HG02970 (cell line): ENCODE results near the gene GRM5.
"Not testable (repeated sequence)": the region's sequence is repeated elsewhere in the genome, so short reads cannot be mapped to it uniquely, and the experiment has no call there.

Source experiments
- ATAC-seq: cut with Tn5 transposase; IDR thresholded peaks from one replicate; pipeline ENCODE4 v1.9.1; 2021; ENCODE audit warnings: mild to moderate bottlenecking, moderate library complexity, moderate number of reproducible peaks; ENCODE audit not compliant: unreplicated experiment, low FRiP score

GRM5 gene

DNA sequence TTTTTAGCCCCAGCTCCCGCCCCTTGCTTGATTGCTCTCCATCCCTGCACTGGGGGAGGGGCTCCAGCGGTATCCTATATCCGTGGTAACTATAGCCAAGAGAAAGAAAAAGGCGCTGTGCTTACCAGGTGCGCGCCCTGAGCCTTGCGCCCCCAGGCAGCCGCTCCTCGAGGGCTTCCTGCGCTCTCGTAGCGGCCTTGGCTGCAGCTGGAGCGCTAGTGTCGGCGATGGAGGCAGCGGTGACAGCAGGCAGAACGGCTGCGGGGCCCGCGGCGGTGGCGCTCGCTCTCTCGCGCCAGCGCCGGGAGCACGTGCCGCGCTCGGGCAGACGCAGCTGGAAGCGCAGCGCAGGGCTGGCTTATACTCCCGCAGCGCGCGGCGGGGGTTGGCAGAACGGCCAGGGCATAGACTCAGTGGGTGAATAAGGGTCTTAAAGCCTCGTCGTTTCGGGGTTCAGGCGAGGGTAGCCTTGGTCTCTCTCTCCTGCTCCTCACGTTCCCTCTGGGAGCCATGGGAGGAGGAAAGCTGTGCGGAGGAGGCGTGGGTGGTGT is at the start of gene GRM5:
Gene GRM5 (minus strand): TSS at position 332 of the 551 bp plus-strand sequence. CDS start 18,110 bp downstream, outside the sequence.
- ATAC-seq: not testable (repeated sequence)

DNA sequence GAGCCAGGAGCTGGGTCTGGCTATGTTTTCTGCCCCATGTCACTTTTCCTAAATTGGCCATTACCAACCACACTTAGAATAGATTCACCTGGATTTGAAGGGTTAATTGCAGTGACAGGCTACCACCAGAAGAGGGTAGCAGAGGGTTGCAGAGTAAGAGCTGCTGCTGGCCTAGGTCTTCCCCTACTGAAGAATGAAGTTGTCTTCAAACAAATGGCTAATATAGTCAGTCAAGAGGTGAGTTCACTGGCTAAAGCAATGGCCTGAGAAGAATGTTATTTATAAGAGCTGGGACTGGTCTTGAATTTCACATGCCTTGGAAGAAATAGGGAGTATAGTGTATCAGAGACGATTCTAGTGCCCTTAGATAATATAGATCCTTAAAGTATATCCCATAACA is 32.2 kb upstream of the GRM5 start:
- ATAC-seq: peak; percentile 93

DNA sequence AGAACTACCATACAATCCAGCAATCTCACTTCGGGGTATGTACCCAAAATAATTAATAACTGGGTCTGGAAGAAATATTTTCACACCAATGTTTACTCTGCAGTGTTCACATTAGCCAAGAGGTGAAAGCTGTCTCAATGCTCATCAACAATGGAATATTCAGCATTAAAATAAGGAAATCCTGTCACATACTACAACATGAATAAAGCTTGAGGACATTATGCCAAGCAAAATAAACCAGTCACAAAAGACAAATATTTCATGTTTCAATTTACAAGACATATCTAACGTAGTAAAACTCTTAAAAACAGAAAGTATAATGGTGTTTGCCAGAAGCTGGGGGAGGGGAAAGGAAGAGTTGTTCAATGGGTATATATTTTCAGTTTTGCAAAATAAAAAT is 28.0 kb upstream of the GRM5 start:
- ATAC-seq: not testable (repeated sequence)

DNA sequence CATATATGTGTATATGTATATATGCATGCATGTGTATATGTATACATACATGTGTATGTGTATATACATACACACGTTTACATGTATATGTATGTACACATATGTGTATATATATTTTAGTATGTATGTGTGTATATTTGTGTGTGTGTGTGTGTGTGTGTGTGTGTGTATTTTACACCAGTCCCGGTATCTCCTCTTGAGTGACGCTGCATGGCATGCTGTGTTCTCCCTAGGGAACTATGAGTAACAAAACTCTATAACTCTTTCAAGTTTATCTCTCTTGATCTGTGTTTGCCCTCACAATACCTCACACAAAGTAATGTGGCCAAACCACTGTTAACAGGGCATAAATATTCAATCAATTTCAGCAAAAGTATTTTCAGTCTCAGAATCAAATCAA is 19.2 kb upstream of the GRM5 start:
- not testable (repeated sequence) for ATAC-seq

DNA sequence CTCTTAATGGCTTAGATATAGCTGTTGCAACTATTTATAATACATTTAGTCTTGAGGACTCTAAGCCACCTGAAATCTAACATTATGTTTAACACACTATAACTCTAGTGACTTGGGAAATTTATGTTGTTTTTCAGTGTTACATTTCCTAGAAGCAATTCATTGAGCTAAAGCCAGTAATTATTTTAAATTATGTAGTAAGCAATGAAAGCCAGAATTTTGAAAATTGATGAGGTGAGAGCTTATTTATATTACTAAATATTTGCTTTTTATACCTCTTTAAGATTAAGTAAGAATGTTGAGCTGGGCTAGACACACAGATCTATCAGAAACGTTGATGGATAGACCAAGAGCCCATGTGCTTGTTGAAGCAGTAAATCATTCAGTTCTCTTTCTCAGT is 5.1 kb upstream of the GRM5 start:
- not testable (repeated sequence) for ATAC-seq

DNA sequence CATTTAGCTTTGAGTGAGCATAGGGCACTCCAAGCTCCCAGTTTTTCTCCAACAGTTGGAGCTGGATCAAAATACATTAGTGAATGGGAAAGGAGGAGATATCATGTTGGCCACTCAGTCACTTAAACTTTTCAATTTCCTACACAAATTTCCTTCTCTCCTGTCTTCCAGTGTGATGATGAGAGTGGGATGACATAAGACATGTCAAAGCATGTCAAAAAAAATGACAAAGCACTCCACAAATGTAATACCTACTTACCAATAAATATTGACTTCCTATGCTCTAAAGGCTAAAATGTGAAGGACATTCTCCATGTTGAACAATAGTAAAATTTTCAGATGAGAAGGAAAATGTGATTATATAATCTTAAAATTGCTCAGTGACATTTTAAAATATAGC is 1.5 kb upstream of the GRM5 start:
- ATAC-seq: no peak

DNA sequence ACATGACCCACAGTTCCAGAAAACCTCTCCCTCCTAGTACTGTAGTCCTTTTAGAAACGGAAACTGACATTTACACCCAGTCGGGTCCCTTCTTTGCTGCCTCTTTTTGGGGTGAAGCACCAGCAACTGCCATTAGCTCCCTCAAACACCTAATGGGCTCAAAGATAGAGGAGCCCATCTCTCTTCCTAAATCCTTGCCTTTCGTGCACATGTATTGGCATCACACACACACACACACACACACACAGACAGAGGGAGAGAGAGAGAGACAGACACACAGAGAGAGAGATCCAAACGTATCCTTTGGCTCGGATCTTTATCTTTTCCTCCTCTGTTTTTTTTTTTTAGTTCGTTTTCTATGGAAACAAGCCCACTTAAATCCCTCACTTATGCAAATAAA is 716 bp downstream of the GRM5 start:
- ATAC-seq: no peak

DNA sequence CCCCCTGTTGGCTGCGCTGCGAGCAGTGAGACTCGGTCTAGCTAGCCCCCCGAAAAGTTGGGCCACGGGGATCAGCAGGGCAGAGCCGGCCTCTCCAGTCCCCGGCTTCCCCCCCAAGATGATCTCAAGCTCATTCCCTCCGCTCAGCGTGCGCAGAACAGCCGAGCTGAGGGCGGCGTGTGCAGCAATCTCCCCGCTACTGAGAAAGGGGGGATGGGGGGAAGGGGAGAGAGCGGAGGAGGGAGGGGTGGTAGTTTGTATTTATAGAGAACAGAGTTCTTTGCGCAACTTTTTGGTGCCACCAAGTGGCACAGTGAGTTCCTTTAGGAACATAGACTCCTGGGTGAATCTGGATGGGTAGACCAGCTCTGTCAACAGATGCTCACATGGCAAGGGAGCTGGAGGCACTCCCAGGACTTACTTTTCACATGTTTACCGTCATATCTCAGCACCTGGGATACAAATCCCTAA is 2.3 kb downstream of the GRM5 start:
- ATAC-seq: not testable (repeated sequence)

DNA sequence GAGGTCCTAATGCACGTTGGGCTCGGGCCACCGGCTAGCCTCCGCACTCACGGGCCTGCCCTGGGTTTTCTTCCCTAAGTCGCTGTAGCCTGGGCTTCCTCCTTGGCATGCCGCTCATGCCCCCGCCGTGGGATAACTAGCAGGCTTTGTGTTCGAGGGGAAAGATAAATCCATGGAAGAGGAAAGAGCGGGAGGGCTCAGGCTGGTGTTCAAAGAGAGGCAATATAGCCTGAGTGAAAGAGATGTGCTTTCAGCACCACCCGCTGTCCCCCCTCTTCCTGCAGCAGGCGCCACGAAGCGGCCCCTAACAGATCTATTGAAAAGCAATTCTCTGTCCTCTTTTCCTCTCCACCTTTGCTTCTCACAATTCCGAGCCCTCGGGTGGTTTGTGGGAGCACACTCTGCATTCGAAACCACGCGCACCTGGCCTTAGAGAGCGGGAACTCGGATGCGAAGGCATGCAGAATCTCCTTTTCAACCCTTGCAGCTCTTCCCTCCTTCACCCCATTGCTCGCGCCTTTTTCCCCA is 2.9 kb downstream of the GRM5 start:
- not testable (repeated sequence) for ATAC-seq

DNA sequence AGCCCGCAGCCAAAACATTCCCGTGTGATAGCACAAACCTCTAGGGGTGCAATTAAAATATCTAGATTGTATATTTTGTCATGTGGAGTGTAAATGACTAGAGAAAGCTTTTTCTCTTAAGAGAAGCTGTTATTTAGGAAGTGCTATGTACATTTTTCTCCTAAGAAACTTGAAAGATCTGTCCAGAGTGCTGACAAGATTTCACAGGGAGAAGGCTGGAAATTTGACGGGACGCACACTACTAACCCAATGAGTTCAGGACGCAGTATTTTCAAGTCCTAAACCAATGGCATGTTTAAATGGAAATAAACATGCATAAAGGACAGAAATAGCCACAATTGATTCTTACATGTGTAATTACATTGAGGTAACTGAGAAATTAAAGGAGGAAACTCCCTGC is 3.9 kb downstream of the GRM5 start:
- ATAC-seq: not testable (repeated sequence)

DNA sequence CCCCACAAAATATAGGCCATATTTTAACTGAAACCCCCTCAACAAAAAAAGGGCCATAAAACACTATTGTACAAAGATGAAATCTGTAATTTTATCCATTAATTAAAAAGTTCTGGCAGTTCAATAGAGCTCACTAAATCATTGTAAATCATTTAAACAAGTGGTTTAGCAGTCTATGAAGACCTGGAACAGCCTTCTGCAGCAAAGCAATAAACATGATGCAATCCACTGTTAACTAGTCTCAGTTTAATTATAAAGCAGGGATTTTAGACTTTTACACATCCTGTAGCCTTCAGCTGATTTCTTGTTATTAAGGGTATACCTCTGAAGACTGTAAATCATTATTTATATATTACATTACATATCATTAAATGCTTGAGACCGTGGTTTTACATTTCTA is 8.4 kb downstream of the GRM5 start:
- not testable (repeated sequence) for ATAC-seq

DNA sequence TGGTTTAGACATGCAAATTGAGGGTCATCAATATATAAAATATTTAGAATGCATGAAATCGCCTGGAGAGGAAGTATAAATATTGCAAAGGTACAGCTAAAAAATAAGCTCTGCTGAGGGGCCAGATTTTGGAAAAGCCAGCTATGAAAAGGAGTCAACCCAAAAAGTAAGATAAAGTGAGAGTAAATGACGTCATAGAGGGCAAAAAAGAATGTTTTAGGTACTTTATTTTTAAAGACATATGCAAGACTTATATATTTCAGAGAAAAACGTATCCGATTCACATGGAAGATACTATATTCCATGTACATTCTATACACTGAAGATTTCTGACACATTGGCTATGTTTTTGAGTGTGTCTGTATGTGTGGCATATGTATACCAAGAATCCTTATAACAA is 13.6 kb downstream of the GRM5 start:
- ATAC-seq: no peak

DNA sequence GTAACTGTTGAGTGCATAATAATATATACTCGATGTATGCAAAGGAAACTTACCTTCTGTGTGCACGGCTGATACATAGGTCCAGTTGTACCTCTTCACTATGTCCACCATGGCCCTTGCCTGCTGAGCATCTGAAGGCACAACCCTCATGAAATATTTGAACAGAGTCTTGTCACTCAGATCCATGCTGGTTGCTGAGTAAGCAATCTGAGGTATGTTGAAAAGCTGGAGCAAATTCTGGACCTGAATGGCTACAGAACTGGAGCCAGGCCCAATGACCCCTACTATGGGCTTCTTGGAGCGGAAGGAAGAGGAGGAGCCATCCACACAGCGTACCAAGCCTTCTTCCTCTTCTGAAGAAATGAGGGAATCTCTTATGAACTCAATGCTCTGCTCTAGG is 18.6 kb downstream of the GRM5 start:
- not testable (repeated sequence) for ATAC-seq

DNA sequence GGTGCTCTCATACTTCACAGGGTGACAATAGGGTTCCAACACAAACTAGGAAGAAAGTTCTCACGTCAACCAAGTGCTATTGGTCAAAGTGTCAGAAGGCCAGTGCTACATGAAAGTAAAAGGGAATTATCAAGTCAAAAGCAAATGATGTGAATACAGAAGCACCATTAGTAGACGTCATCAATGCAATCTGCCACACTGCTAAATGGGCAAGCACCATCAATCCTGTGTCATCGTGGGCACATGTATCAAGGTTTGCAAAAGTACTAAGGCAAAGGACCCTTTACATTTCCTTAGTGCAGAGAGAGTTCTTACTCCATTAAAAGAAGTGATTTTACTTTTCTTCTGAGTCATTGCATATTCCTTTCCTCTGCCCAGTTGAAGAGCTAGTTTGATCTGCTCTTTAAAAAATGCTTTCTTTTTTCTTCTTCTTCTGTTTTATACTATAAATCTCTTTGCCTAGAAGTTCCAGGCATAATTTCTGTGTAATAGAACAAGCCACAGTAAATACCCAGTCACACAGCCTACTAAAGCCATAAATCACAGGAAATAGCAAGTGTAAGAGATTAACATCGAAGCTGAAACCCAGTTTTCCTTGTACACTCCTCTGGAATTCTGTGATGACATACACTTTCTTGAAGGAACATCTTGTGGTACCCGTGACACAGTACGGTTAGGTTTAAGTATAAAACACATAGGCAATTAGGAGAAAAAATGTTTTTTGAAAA is 21.8 kb downstream of the GRM5 start:
- not testable (repeated sequence) for ATAC-seq

DNA sequence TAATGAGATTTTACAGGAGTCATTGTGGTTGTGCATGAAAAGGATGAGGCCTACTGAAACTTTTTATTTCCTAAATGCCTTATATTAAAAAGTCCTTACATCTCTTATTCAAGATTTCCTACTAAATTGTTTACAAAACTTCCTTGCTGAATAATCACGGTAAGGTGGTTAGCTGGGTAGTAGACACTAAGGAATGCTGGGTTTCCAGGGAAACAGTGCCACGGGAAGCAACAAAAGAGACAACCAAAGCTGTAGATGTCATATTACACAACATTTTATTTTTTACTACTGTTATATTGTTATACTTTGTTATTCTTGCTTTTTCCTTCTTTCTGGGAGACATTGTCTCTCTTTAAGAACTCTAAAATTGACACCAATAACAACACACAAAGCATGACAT is 36.1 kb downstream of the GRM5 start:
- ATAC-seq: not testable (repeated sequence)

DNA sequence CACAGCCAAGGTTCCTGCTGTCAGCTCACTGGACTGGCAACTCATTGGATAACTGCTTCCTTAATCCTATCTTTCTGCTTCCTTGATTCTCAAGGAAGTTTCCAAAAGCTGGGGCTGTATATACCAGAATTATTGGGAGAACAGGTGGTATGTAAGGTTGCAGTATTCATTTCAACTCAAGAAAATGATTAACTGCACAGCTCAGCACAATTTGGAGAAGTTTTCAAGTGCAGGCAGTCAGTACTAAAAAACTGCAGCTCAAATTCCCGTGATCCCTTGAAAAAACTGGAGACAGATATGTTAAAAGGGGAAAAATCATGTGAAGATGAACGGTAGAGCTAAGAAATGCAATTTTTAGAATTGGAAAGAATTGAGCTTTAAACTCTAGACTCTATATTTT is 44.4 kb downstream of the GRM5 start:
- ATAC-seq: no peak

DNA sequence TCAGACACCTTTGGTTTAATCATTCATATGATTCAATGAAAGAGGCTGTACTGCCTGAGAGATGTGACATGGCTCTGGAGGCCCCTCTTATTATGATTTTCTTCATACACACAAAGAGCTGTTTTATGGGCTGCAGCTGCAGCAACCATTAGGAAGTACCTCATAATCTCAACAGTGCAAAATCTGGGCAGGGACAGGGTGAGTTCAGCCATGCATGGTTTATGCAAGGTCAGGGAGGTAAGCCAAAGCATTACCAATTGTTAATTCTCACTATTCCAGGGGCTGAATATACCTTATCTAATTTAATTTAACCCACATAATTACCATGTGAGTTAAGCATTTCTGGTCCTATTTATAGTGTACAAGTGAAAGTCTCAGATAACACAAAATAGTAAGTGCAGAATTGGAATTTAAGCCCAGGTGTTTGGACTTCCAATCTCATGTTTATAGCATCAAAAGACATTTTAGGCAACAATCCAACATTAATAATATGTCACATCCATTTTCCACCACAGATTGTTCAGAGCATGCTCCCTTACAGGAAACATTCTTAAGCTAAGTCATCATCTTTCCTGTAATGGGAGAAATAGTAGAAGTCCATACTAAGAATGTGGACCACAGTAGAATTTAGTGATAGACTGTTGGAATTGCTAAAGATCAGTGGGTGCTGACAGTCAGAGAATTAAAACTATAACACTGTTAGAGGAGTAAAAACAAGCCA is 45.8 kb downstream of the GRM5 start:
- ATAC-seq: not testable (repeated sequence)

DNA sequence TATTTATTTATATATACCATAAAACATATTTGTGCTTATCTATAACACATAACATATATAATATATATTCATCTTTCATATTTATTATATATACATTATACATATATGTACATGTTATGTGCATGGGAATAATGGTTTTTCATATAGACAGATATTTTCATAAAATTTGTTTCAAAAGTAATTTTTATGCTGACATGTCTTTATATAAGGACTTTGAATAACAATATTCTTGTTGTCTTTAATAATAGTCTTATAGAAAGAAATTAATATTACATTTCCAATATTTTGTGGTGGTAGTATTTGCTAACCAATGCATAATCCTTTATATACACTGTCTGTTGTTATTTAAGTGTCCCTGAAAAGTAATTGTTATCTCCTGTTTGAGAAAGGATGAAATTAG is 49.6 kb downstream of the GRM5 start:
- ATAC-seq: no peak

DNA sequence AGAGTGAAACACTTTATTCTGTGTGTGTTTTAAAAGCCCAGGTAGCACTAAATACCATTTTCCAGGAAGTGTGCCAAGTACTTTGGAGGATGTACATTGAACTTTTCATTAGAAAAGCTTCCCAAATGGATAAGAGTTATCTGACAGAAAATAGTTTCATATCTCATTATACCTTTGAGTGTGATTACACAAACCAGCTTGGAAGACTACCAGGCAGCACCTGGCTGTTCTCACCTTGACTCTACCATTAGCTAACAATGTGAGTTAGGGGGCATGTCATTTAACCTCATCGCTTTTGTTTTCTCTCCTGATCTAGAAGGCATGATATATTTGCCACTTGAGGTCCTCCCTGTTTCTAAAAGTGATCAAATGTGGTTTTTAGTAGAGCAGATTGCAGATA is 50.2 kb downstream of the GRM5 start:
- no peak for ATAC-seq

DNA sequence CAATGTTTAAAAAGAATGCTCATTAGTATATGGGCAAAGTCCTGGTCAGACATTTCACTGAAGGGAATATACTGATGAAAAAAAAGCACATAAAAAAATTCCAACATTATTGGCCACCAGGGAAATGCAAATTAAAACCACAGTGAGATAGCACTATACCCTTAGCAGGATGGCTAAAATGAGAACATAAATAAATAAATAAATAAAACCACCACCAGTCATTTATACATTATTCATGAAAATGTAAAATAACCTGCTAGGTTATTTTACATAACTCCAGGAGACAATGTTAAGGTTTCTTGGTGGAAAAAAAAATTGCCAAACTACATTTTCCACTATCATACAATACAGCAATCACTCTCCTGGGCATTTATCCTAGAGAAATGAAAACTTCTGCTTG is 64.9 kb downstream of the GRM5 start:
- ATAC-seq: not testable (repeated sequence)

DNA sequence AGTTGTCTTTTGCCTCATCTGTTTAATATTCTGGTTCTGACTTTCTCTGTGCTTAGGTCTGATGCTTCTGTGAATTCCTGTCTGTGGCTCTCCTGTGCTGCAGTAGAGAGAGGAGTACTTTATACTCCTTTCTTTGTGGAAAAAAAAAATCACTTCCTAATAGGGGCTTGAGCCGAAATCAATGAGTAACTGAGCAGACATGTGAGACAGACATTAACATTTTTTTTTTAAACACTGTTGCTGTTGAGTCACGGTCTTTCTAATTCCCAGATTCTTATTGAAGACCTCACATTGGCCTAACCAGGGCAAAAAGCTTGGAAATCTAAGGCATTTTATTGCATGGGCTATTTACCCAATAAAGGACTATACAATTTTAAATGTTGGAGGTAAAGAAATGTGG is 86.1 kb downstream of the GRM5 start:
- no peak for ATAC-seq
